Heart left ventricle (tissue), 13 donors: ENCODE measurements around the gene STK11IP.

ENCODE experiments used
- CTCF ChIP-seq, 12 donors: fragments of 200-600 bp; sonication (generic) in 4 of 12; IDR thresholded peaks; one replicate each; pipeline versions ENCODE4 v1.5.0 to v1.8.0; 2018 to 2022; ENCODE audit warnings: antibody characterized with exemption in 12 of 12, mild to moderate bottlenecking in 5 of 12
- POLR2A ChIP-seq, 2 donors: fragments of 450-650 bp; IDR thresholded peaks; one replicate each; pipeline ENCODE4 v1.6.1; 2017; ENCODE audit warnings: antibody characterized with exemption in 2 of 2, mild to moderate bottlenecking in 2 of 2, moderate library complexity in 2 of 2
- donor health status: ischemic (EF 13 %, LVEDD 7.1; RV severe dilation, severe dysfunction).
- donor health status: DM: no; HTN: yes; CAD: no.
- donor health status: DM: no; HTN: no; CAD: no.
- donor health status: ischemic (EF 25% LVEDD 6.9; RV normal size, moderate dysfunction).
- donor health status: ischemic (EF 25% LVEDD 5.7; RV mildly dilated, moderate dysfunction).
- donor health status: ischemic (EF 35%, LVEDD 5.7; RV mildly dilated, moderate dysfunction).
- donor health status: nonischemic (EF 11% LVEDD 7.7; RV severe dilation, severe dysfunction).
- donor health status: DM: yes; HTN: yes; CAD: no.
- donor health status: PGD.
- donor health status: ischemic (EF 29% LVEDD 5.4; RV normal size, mild dysfunction).
- donor health status: nonischemic (EF 23%, LVEDD 6.1; RV moderate dilation, normal function).

DNA sequence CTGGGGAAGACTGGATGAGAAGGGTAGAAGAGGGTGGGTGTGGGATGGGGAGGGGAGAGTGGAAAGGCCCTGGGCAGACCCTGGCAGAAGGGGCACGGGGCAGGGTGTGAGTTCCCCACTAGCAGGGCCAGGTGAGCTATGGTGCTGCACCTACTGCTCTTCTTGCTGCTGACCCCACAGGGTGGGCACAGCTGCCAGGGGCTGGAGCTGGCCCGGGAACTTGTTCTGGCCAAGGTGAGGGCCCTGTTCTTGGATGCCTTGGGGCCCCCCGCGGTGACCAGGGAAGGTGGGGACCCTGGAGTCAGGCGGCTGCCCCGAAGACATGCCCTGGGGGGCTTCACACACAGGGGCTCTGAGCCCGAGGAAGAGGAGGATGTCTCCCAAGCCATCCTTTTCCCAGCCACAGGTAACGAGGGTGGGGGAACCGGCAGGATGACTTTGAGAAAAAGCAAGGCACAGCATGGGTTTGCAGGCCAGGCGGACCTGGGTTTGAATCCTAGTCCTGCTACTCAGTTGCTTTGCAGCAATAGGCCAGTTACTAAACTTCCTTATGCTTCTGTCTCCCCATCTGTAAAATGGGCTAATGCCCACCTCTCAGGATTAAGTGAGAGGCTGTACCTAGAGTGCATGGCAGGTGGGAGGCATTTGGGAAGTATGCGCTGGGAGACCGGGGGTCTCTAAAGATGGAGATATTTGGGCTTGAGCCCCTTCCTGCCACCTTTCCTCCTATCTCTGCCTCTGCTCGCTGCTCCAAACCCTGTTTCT lies 25.2 kb upstream of the STK11IP start, which contains the start of gene INHA:
- TF ChIP-seq CTCF (IDR thresholded peaks at IDR 0.05) (no peak), POLR2A (IDR thresholded peaks at IDR 0.05) (no peak)
